Tibial nerve (tissue), 4 donors: ENCODE results near the gene ATP5F1C. TPM values are rescaled to one million over a fixed set of nuclear protein-coding genes. Genes with fewer than 3 reads are reported as not detected.

Source experiments
- DNase-seq, 2 donors: peaks; one replicate each; pipeline ENCODE4 v3.0.0-alpha.2; 2019; ENCODE audit warnings: low spot score in 2 of 2
- H3K27ac ChIP-seq, 4 donors: fragments of 200-600 bp; sonication (generic) in 3 of 4; one replicate each; pipeline ENCODE4 v1.5.1; 2017 to 2019; ENCODE audit warnings: mild to moderate bottlenecking in 1 of 4
- H3K27me3 ChIP-seq, 2 donors: fragments of 200-600 bp; sonication (generic) in 1 of 2; one replicate each; pipeline versions ENCODE4 v1.5.1 to v1.6.0; 2017 to 2019
- H3K36me3 ChIP-seq, 3 donors: fragments of 200-600 bp; sonication (generic); one replicate each; pipeline ENCODE4 v1.5.1; 2018 to 2019
- H3K4me1 ChIP-seq, 4 donors: fragments of 200-600 bp; sonication (generic) in 3 of 4; one replicate each; pipeline ENCODE4 v1.5.1; 2017 to 2019
- H3K4me3 ChIP-seq, 4 donors: fragments of 200-600 bp; sonication (generic) in 3 of 4; one replicate each; pipeline ENCODE4 v1.5.1; 2017 to 2019; ENCODE audit warnings: mild to moderate bottlenecking in 1 of 4, moderate library complexity in 1 of 4
- H3K9me3 ChIP-seq, 4 donors: fragments of 200-600 bp; sonication (generic) in 3 of 4; one replicate each; pipeline ENCODE4 v1.5.1; 2017 to 2019
- EP300 ChIP-seq, 2 donors: sonication (generic); formaldehyde crosslinking; IDR thresholded peaks; one replicate each; pipeline ENCODE4 v1.6.1; 2017; ENCODE audit warnings: antibody characterized with exemption in 2 of 2, mild to moderate bottlenecking in 1 of 2
- POLR2A ChIP-seq, 2 donors: fragments of 450-650 bp; IDR thresholded peaks; one replicate each; pipeline ENCODE4 v1.6.1; 2017; ENCODE audit warnings: antibody characterized with exemption in 2 of 2, mild to moderate bottlenecking in 2 of 2, moderate library complexity in 2 of 2
- WGBS, 2 donors: methylation state at CpG; one replicate each; pipeline ENCODE4 v1.1.5; 2018; 5-methylcytosine and 5-hydroxymethylcytosine counted together
- total RNA-seq, 4 donors: library from RNA; depleted of rRNA; stranded (reverse); fragments of >200 nt; gene quantifications; one replicate each; pipeline ENCODE4 v1.1.0, GENCODE V29; 2016
- TF ChIP-seq, protein P1 (sequence below), 5 experiments: fragments of 200-600 bp in 3 of 5; fragments of 450-650 bp in 2 of 5; sonication (generic) in 3 of 5; IDR thresholded peaks; one replicate each; pipeline ENCODE4 v1.5.1; 2016 to 2019; ENCODE audit warnings: antibody characterized with exemption in 5 of 5, mild to moderate bottlenecking in 3 of 5, moderate library complexity in 2 of 5

Gene ATP5F1C
- total RNA-seq, 4 donors from 2014 or later: 138 to 224 (median 171) TPM

DNA sequence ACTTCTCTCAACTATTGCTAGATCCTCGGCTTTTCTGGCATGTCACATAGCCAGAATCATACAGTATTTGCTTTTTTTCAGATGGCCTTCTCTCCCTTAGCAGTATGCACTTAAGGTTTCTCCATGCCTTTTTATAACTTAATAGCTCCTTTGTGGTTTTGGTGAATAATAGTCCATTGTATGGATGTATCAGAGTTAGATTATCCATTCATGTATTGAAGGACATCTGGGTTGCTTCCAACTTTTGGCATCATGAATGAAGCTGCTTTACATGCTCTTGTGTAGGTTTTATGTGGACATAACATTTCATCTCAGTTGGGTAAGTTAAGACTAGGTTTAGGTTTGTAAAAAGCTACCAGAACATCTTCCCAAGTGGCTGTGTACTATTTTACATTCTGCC is 4.6 kb downstream of the ATP5F1C start:
- 34 to 37% methylated on average over 1 of the region's 1 CpG for WGBS, 2 donors
- Histone ChIP-seq H3K27ac (no peak overlapping the region), H3K9me3 (no peaks in the 10 kb centered on the region), H3K4me3 (no peak overlapping the region), H3K4me1 (peaks cover 4 to 67% (median 28%) of the 10 kb centered on the region in 4 donors), H3K27me3 (no peaks in the 10 kb centered on the region), H3K36me3 (peaks cover 0 to 9% (median 0%) of the 10 kb centered on the region in 3 donors)
- TF ChIP-seq EP300 (IDR thresholded peaks at IDR 0.05): no peak
- TF ChIP-seq, protein P1, sequence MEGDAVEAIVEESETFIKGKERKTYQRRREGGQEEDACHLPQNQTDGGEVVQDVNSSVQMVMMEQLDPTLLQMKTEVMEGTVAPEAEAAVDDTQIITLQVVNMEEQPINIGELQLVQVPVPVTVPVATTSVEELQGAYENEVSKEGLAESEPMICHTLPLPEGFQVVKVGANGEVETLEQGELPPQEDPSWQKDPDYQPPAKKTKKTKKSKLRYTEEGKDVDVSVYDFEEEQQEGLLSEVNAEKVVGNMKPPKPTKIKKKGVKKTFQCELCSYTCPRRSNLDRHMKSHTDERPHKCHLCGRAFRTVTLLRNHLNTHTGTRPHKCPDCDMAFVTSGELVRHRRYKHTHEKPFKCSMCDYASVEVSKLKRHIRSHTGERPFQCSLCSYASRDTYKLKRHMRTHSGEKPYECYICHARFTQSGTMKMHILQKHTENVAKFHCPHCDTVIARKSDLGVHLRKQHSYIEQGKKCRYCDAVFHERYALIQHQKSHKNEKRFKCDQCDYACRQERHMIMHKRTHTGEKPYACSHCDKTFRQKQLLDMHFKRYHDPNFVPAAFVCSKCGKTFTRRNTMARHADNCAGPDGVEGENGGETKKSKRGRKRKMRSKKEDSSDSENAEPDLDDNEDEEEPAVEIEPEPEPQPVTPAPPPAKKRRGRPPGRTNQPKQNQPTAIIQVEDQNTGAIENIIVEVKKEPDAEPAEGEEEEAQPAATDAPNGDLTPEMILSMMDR (IDR thresholded peaks at IDR 0.05): no peak
- TF ChIP-seq POLR2A (IDR thresholded peaks at IDR 0.05): no peak
- DNase-seq: no peak

DNA sequence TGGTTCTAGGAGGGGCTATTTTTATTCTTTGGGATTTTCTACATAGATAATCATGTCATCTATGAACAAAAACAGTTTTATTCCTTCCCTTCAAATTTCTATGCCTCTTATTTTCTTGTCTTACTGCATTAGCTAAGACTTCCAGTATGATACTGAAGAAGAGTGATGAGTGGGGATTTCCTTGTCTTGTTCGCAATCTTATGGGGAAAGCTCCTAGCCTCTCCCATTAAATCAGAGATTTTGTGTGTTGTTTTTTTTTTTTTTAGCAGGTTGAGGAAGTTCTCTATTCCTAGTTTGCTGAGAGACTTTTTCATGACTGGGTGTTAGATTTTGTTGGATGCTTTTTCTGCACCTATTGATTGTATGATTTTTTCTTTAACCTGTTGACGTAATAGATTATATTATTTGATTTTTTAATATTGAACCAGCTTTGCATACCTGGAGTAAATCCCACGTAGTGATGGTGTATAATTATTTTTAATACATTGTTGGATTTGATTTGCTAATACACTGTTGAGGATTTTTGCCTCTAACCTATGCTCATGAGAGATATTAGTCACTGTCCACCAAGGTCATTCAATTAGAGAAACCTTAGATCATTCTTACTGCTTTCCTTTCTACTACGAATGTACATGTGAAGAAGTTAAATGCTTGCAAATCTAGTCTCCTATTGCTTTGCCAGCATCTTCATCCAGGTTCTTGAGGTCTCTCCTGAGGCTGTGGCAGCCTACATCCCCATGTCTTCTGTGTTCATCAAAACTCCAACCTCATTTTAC is 6.5 kb downstream of the ATP5F1C start:
- H3K27ac ChIP-seq: no peak overlapping the region
- no peak for DNase-seq
- peaks cover 0 to 28% (median 0%) of the 10 kb centered on the region in 3 donors for H3K36me3 ChIP-seq
- H3K27me3 ChIP-seq: no peaks in the 10 kb centered on the region
- H3K9me3 ChIP-seq: no peaks in the 10 kb centered on the region
- no peak overlapping the region for H3K4me3 ChIP-seq
- peaks cover 2 to 63% (median 22%) of the 10 kb centered on the region in 4 donors for H3K4me1 ChIP-seq
- 86 to 90% methylated on average over 4 of the region's 4 CpGs for WGBS, 2 donors
- TF ChIP-seq POLR2A (IDR thresholded peaks at IDR 0.05) (no peak), EP300 (IDR thresholded peaks at IDR 0.05) (no peak)
- TF ChIP-seq, protein P1 (IDR thresholded peaks at IDR 0.05): no peak

DNA sequence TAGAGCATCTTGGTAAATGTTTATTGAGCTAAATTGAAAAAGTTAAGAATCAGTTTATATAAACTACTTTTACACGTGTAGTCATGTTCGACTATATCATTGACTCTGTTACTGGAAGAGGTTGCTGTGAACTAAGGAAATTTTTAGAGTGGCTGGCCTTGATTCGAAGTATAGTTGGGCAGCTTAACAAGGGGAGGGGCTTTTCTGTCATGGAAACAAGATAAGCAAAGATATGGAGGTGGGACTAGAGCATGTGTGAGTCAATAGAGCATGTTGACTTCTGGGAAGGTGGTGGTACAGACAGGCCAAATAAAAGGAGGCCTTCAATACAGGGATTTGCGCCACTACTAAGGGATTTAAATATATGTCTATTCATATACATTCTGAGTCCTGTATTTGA is 7.6 kb downstream of the ATP5F1C start:
- Histone ChIP-seq H3K4me3 (no peak overlapping the region), H3K36me3 (peaks cover 0 to 40% (median 0%) of the 10 kb centered on the region in 3 donors), H3K27me3 (no peaks in the 10 kb centered on the region), H3K4me1 (peaks cover 0 to 52% (median 17%) of the 10 kb centered on the region in 4 donors), H3K27ac (no peak overlapping the region), H3K9me3 (no peaks in the 10 kb centered on the region)
- DNase-seq: no peak
- 77 to 79% methylated on average over 4 of the region's 4 CpGs for WGBS, 2 donors
- TF ChIP-seq, protein P1 (IDR thresholded peaks at IDR 0.05): no peak
- TF ChIP-seq POLR2A (IDR thresholded peaks at IDR 0.05): no peak
- TF ChIP-seq EP300 (IDR thresholded peaks at IDR 0.05): no peak

DNA sequence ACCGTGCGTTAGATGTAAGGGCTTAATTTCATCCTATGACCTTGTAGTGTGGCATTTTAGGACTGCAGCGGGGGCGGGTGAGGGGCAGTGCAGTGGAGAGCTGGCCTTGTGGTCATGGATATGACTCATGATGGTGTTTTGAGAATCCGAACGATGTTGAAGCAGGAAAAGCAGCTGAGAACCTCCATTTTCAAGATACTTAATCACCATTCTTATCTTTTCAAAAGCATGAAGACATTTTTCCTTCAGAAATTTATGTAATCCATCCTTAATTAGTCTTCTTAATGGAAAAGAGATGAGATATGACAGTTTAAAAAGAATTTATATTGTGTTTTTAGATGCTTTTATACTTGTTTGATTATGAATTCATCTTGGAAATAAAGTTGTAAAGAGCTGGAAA is 9.6 kb downstream of the ATP5F1C start:
- no peak for DNase-seq
- H3K9me3 ChIP-seq: no peaks in the 10 kb centered on the region
- H3K27me3 ChIP-seq: no peaks in the 10 kb centered on the region
- H3K27ac ChIP-seq: no peak overlapping the region
- WGBS, 2 donors: 41 to 49% methylated on average over 6 of the region's 6 CpGs
- TF ChIP-seq, protein P1 (IDR thresholded peaks at IDR 0.05): no peak
- TF ChIP-seq POLR2A (IDR thresholded peaks at IDR 0.05) (no peak), EP300 (IDR thresholded peaks at IDR 0.05) (no peak)
- no peak overlapping the region for H3K4me3 ChIP-seq
- H3K36me3 ChIP-seq: peaks cover 3 to 60% (median 5%) of the 10 kb centered on the region in 3 donors
- peaks cover 0 to 33% (median 10%) of the 10 kb centered on the region in 4 donors for H3K4me1 ChIP-seq

DNA sequence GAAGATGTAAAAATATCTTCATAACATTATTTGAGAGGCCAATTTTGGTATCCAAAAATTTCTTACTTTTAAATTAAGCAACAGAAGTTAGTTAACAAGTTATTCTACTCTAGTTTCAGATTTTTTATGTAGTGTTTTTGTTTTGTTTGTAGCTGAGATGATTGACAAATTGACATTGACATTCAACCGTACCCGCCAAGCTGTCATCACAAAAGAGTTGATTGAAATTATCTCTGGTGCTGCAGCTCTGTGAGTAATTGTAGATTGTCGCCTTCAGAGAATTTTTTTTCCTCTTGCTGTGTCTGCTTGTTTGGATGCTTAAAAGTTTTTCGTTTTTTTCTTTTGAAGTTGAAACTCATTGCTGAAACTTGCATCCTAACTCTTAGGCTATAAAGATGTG is 14.6 kb downstream of the ATP5F1C start:
- peaks cover 0 to 4% (median 0%) of the 10 kb centered on the region in 4 donors for H3K4me1 ChIP-seq
- no peaks in the 10 kb centered on the region for H3K9me3 ChIP-seq
- TF ChIP-seq EP300 (IDR thresholded peaks at IDR 0.05) (no peak), POLR2A (IDR thresholded peaks at IDR 0.05) (no peak)
- TF ChIP-seq, protein P1 (IDR thresholded peaks at IDR 0.05): no peak
- no peak overlapping the region for H3K27ac ChIP-seq
- WGBS, 2 donors: 85 to 87% methylated on average over 4 of the region's 4 CpGs
- H3K36me3 ChIP-seq: peaks cover 5 to 100% (median 23%) of the 10 kb centered on the region in 3 donors
- no peak for DNase-seq
- no peak overlapping the region for H3K4me3 ChIP-seq
- no peaks in the 10 kb centered on the region for H3K27me3 ChIP-seq
